SU-DHL-6 (cell line): Measurements from ENCODE around the gene SLC4A2.

ENCODE experiments used
- EZH2phosphoT487 ChIP-seq: fragments of 200-600 bp; sonication (generic), shearing (Covaris generic); conservative IDR thresholded peaks from 2 replicates; pipeline ENCODE4 v1.6.1; 2018; ENCODE audit warnings: mild to moderate bottlenecking, antibody characterized with exemption, low read length, moderate library complexity, mixed read lengths
- TF ChIP-seq, protein P1 (sequence below): fragments of 200-600 bp; sonication (generic); IDR thresholded peaks from one replicate; pipeline ENCODE4 v1.5.1; 2017; ENCODE audit warnings: antibody characterized with exemption, mild to moderate bottlenecking, low read length, moderate library complexity; ENCODE audit not compliant: insufficient read depth, poor library complexity, severe bottlenecking

DNA sequence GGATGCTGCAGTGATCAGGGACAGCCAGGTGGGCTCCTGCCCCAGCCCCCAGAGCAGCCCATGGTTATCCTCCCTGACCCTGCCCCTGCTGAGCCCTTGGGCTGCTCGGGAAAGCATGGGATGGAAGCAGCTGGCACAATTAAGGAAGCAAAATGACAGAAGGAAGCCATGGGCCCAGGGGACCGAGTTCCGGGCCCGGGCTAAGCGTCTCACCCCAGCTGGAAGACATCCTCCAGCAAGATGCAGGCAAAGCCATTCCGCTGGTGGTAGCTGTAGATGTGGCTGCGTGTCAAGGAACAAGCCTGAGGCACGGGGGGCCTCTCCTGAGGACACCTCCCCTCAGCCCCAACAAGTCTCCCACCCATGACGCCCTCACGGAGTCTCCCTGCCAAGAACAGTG, 36.2 kb upstream of the SLC4A2 start:
- TF ChIP-seq, protein P1, sequence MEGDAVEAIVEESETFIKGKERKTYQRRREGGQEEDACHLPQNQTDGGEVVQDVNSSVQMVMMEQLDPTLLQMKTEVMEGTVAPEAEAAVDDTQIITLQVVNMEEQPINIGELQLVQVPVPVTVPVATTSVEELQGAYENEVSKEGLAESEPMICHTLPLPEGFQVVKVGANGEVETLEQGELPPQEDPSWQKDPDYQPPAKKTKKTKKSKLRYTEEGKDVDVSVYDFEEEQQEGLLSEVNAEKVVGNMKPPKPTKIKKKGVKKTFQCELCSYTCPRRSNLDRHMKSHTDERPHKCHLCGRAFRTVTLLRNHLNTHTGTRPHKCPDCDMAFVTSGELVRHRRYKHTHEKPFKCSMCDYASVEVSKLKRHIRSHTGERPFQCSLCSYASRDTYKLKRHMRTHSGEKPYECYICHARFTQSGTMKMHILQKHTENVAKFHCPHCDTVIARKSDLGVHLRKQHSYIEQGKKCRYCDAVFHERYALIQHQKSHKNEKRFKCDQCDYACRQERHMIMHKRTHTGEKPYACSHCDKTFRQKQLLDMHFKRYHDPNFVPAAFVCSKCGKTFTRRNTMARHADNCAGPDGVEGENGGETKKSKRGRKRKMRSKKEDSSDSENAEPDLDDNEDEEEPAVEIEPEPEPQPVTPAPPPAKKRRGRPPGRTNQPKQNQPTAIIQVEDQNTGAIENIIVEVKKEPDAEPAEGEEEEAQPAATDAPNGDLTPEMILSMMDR, result no peak
- no peak for TF ChIP-seq EZH2phosphoT487
